Upper lobe of left lung (tissue), 6 donors: Measurements from ENCODE around the gene KRTAP3-3. TPM values are rescaled to one million over a fixed set of nuclear protein-coding genes. Genes with fewer than 3 reads are reported as not detected.
A peak's percentile ranks its signal among the peaks of the same experiment; 100 is the strongest.

ENCODE experiments used
- ATAC-seq, 2 donors: fragments of 200-7000 bp; cut with Tn5 transposase; one replicate each; pipeline ENCODE4 v1.9.1; 2022; ENCODE audit warnings: mild to moderate bottlenecking in 2 of 2, moderate library complexity in 2 of 2; ENCODE audit not compliant: low FRiP score in 2 of 2
- DNase-seq, 2 donors: peaks; one replicate each; pipeline ENCODE4 v3.0.0-alpha.2; 2019 to 2020
- H3K27ac ChIP-seq, 4 donors: fragments of 200-600 bp; sonication (generic); one replicate each; pipeline ENCODE4 v1.5.1; 2016 to 2019
- H3K27me3 ChIP-seq, 4 donors: fragments of 200-600 bp; sonication (generic); one replicate each; pipeline ENCODE4 v1.5.1; 2017 to 2019
- H3K36me3 ChIP-seq, 4 donors: fragments of 200-600 bp; sonication (generic); one replicate each; pipeline ENCODE4 v1.5.1; 2016 to 2019
- H3K4me1 ChIP-seq, 4 donors: fragments of 200-600 bp; sonication (generic); one replicate each; pipeline ENCODE4 v1.5.1; 2018 to 2019
- H3K4me3 ChIP-seq, 4 donors: fragments of 200-600 bp; sonication (generic); one replicate each; pipeline ENCODE4 v1.5.1; 2017 to 2019; ENCODE audit warnings: mild to moderate bottlenecking in 2 of 4, moderate library complexity in 1 of 4
- H3K9me3 ChIP-seq, 4 donors: fragments of 200-600 bp; sonication (generic); one replicate each; pipeline ENCODE4 v1.5.1; 2018 to 2019
- EP300 ChIP-seq, 4 donors: sonication (generic); formaldehyde crosslinking; IDR thresholded peaks; one replicate each; pipeline ENCODE4 v1.5.1; 2017; ENCODE audit warnings: antibody characterized with exemption in 4 of 4, control low read depth in 2 of 4
- POLR2A ChIP-seq, 4 donors: fragments of 450-650 bp; IDR thresholded peaks; one replicate each; pipeline ENCODE4 v1.5.1; 2016 to 2017; ENCODE audit warnings: antibody characterized with exemption in 4 of 4, mild to moderate bottlenecking in 2 of 4
- POLR2AphosphoS5 ChIP-seq, 2 donors: sonication (generic); formaldehyde crosslinking; IDR thresholded peaks; one replicate each; pipeline ENCODE4 v1.5.1; 2017; ENCODE audit warnings: antibody characterized with exemption in 2 of 2
- WGBS, 2 donors: methylation state at CpG; one replicate each; pipeline ENCODE4 v1.1.5; 2017 to 2018; 5-methylcytosine and 5-hydroxymethylcytosine counted together
- total RNA-seq, 6 donors: library from RNA; depleted of rRNA in 4 of 6; stranded (reverse); fragments of >200 nt in 4 of 6; gene quantifications; one replicate each; pipeline versions ENCODE4 v1.1.0 to v1.2.1, GENCODE V29; 2016 to 2021
- TF ChIP-seq, protein P1 (sequence below), 6 experiments: fragments of 450-650 bp in 4 of 6; fragments of 200-600 bp in 2 of 6; sonication (generic) in 2 of 6; IDR thresholded peaks; one replicate each; pipeline ENCODE4 v1.5.1; 2016 to 2019; ENCODE audit warnings: antibody characterized with exemption in 6 of 6
- donor health status: DM: no; HTN: no; CAD: no; lungs with moderate emphysema.
- donor health status: DM: no; HTN: yes; CAD: no; lungs with severe emphysema.

Gene KRTAP3-3
- total RNA-seq, 6 donors from 2014 or later, result not detected

DNA sequence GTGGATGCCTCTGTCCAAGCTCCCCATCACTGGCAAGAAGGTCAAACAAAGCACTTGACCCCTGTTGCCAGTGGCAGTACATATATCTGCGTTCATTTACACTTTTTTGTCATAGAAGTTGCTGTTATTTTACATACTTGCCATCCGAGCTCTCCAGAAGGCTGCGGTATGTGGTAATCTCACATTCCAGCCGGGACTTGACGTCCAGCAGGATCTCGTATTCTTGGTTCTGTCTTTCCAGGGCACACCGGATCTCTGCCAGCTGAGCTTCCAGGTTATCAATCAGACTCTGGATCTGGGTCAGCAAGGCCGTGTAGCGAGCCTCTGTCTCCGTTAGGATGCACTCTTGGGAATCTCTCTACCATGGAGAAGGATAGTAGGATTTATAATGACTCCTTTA lies 33.8 kb downstream of the KRTAP3-3 start:
- no peaks in the 10 kb centered on the region for H3K36me3 ChIP-seq
- H3K4me1 ChIP-seq, result peaks cover 0 to 8% (median 2%) of the 10 kb centered on the region in 4 donors
- H3K27ac ChIP-seq, result no peak overlapping the region
- H3K27me3 ChIP-seq, result no peaks in the 10 kb centered on the region
- DNase-seq, result peak in 1 of 2 donors; percentile 45
- peak overlapping the region in 3 of 4 donors; percentile 7 to 13 (median 11) for H3K4me3 ChIP-seq
- H3K9me3 ChIP-seq, result no peaks in the 10 kb centered on the region
- WGBS, 2 donors, result 43 to 68% methylated on average over 10 of the region's 10 CpGs
- ATAC-seq, result no peak
- TF ChIP-seq POLR2A (IDR thresholded peaks at IDR 0.05) (no peak), EP300 (IDR thresholded peaks at IDR 0.05) (no peak), POLR2AphosphoS5 (IDR thresholded peaks at IDR 0.05) (no peak)
- TF ChIP-seq, protein P1, sequence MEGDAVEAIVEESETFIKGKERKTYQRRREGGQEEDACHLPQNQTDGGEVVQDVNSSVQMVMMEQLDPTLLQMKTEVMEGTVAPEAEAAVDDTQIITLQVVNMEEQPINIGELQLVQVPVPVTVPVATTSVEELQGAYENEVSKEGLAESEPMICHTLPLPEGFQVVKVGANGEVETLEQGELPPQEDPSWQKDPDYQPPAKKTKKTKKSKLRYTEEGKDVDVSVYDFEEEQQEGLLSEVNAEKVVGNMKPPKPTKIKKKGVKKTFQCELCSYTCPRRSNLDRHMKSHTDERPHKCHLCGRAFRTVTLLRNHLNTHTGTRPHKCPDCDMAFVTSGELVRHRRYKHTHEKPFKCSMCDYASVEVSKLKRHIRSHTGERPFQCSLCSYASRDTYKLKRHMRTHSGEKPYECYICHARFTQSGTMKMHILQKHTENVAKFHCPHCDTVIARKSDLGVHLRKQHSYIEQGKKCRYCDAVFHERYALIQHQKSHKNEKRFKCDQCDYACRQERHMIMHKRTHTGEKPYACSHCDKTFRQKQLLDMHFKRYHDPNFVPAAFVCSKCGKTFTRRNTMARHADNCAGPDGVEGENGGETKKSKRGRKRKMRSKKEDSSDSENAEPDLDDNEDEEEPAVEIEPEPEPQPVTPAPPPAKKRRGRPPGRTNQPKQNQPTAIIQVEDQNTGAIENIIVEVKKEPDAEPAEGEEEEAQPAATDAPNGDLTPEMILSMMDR (IDR thresholded peaks at IDR 0.05), result no peak

DNA sequence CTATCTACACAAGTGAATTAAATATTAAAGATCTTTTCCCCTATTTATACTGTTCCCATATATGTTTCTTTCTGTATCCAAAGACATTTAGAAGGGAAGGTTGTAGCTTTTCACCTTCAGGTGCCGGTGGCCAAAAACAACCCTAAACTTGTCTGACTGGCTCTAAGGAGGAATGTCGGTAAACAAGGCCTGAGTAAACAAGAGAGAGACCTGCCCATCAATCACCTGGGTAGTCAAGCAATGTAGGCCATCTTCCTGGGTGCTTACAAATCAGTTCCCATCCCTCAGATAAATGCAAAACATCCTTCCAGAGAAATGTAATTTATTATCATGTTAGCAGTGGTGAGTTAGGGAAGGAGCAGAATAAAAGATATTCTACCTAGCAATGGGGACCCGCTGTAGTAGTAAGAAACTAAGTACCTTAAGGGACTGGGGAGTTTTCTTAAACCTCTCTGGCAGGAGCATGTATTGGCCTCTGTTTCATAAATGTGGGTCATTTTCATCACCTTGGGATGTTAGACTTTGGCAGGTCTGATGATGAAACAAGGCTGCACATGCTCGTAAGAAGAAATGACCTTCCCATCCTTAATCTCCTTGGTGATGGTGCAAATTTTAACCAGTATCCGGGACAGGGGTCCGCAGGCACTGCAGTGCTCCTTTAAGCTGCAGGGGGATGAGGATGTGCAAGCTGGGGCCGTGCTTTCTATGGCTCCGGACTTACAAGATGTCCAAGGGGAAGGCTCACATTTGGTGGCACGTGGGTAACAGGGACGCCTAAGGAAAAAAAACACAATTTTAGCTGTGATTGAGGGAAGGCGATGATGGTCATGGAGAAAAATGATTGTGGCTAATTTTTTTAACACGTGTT lies 35.6 kb downstream of the KRTAP3-3 start:
- Histone ChIP-seq H3K36me3 (no peaks in the 10 kb centered on the region), H3K9me3 (no peaks in the 10 kb centered on the region), H3K27me3 (no peaks in the 10 kb centered on the region), H3K27ac (no peak overlapping the region), H3K4me1 (peaks cover 0 to 8% (median 2%) of the 10 kb centered on the region in 4 donors), H3K4me3 (no peak overlapping the region)
- 65 to 80% methylated on average over 12 of the region's 12 CpGs for WGBS, 2 donors
- no peak for DNase-seq
- ATAC-seq, result no peak
- TF ChIP-seq POLR2A (IDR thresholded peaks at IDR 0.05) (no peak), EP300 (IDR thresholded peaks at IDR 0.05) (no peak), POLR2AphosphoS5 (IDR thresholded peaks at IDR 0.05) (no peak)
- TF ChIP-seq, protein P1 (IDR thresholded peaks at IDR 0.05), result no peak

DNA sequence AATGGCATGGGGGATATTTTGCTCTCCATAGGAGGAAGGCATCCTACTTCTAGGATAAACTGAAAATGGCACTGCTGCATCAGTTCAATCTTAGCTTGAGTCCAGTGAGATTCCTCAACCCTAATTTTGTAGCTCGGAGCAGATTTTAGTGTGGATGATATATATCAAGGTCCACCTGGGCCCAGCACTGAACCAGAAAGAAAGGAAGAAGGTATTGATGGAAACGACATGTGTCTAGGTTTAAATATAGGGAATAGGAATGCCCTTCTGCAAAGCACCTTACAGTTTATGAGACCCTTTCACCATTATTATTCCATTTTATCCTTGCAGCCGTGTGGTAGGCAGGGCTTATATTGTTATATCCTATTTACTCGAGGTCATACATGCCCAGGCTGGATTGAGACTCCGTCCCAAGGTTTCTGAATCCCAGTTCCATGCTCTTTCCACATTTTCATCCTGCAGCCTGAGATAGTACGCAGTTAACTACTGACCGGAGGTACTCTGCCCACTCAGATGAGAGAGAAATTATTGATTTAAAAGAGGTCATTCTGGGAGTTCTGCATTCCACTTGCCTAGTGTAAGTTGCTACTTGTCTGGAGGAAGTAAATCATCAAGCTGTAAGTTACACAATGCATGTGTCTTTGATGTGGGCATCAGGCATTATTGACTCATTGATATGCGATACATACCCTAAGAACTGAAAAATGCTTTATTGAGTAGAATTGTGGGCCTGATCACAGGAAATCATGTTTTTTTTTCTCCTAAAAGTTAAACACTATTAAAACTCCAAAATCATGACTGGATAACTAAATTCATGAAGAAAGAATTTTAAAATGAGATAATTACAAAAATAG lies 37.3 kb downstream of the KRTAP3-3 start:
- WGBS, 2 donors, result 59 to 64% methylated on average over 8 of the region's 8 CpGs
- Histone ChIP-seq H3K27ac (no peak overlapping the region), H3K4me1 (peaks cover 0 to 8% (median 2%) of the 10 kb centered on the region in 4 donors), H3K27me3 (no peaks in the 10 kb centered on the region), H3K36me3 (no peaks in the 10 kb centered on the region), H3K9me3 (no peaks in the 10 kb centered on the region), H3K4me3 (no peak overlapping the region)
- TF ChIP-seq, protein P1 (IDR thresholded peaks at IDR 0.05), result no peak
- TF ChIP-seq EP300 (IDR thresholded peaks at IDR 0.05) (no peak), POLR2A (IDR thresholded peaks at IDR 0.05) (no peak), POLR2AphosphoS5 (IDR thresholded peaks at IDR 0.05) (no peak)
- ATAC-seq (peak; percentile 12 to 58), DNase-seq (no peak)

DNA sequence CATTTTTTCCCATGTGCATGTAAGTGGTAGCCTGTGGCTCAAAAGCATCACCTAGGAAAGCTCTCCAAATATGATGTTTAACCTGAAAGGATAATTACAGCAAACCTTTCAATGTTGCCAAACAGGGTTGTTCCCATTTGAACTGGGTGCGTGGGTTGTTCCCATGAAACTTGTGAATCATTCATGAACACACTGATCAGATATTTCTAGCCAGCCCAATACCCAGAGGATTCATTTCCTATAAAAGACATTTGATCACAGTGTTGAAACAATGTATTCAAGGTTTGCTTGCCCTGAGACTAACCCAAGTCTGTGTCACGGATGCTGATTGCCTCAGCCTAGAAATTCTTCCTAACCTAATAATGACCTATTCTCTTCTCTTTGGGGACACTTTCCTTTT lies 40.1 kb downstream of the KRTAP3-3 start:
- Histone ChIP-seq H3K27ac (no peak overlapping the region), H3K4me3 (no peak overlapping the region), H3K36me3 (no peaks in the 10 kb centered on the region), H3K27me3 (no peaks in the 10 kb centered on the region), H3K9me3 (no peaks in the 10 kb centered on the region), H3K4me1 (no peaks in the 10 kb centered on the region)
- TF ChIP-seq, protein P1 (IDR thresholded peaks at IDR 0.05), result no peak
- TF ChIP-seq EP300 (IDR thresholded peaks at IDR 0.05) (no peak), POLR2A (IDR thresholded peaks at IDR 0.05) (no peak), POLR2AphosphoS5 (IDR thresholded peaks at IDR 0.05) (no peak)
- ATAC-seq (no peak), DNase-seq (no peak)
- 72 to 76% methylated on average over 2 of the region's 2 CpGs for WGBS, 2 donors
